Stimulated activated CD4-positive, alpha-beta T cell treated with anti-CD3 and anti-CD28 coated beads, Interleukin-12 subunit alpha, Interleukin-12 subunit beta, amount 100 ng/mL, for 48 hours (primary cell): ENCODE measurements around the gene RNF14.

Experiments
- DNase-seq, 3 donors: peaks; one replicate each; pipeline ENCODE4 v3.0.0-alpha.2; 2020; ENCODE audit warnings: low read depth in 2 of 3, low spot score in 1 of 3

The RNF14 gene

GRCh38 chr5:141968914-141969608, at the start of gene RNF14:
TSS of gene RNF14 (plus strand) at chr5:141969105. CDS start at chr5:141973589, 4,484 bp downstream.
- DNase-seq: peak; percentile 88 to 93 (median 90)

- DNase-seq: no peak
These were observed 49.4 kb upstream of the RNF14 start for GRCh38 chr5:141919218-141920119.

- DNase-seq: no peak
These were observed 48.1 kb upstream of the RNF14 start for GRCh38 chr5:141920771-141921170.

GRCh38 chr5:141922827-141923447, 46.0 kb upstream of the RNF14 start:
- DNase-seq: peak in 1 of 3 donors; percentile 15

- DNase-seq: peak; percentile 91 to 94 (median 93)
These were observed 45.2 kb upstream of the RNF14 start, which contains the start of gene DELE1 for GRCh38 chr5:141923448-141924313. TSS of gene DELE1 (plus strand) at chr5:141923871. CDS start at chr5:141923942, 71 bp downstream.

- DNase-seq: no peak
These were observed 42.5 kb upstream of the RNF14 start for GRCh38 chr5:141926434-141926833.

GRCh38 chr5:141928051-141928450, 40.9 kb upstream of the RNF14 start:
- DNase-seq: no peak

- no peak for DNase-seq
These were observed 39.4 kb upstream of the RNF14 start for GRCh38 chr5:141929398-141930058.

GRCh38 chr5:141931694-141932093, 37.2 kb upstream of the RNF14 start:
- DNase-seq: no peak

- no peak for DNase-seq
These were observed 35.8 kb upstream of the RNF14 start for GRCh38 chr5:141933151-141933550.

GRCh38 chr5:141934099-141934844, 34.6 kb upstream of the RNF14 start:
- DNase-seq: no peak

- DNase-seq: no peak
These were observed 33.4 kb upstream of the RNF14 start for GRCh38 chr5:141935538-141935937.

- DNase-seq: no peak
These were observed 28.1 kb upstream of the RNF14 start for GRCh38 chr5:141940695-141941271.

GRCh38 chr5:141941307-141941706, 27.6 kb upstream of the RNF14 start:
- DNase-seq: no peak

GRCh38 chr5:141941779-141942178, 27.1 kb upstream of the RNF14 start:
- DNase-seq: no peak

- no peak for DNase-seq
These were observed 26.6 kb upstream of the RNF14 start for GRCh38 chr5:141942185-141942857.

- no peak for DNase-seq
These were observed 24.8 kb upstream of the RNF14 start for GRCh38 chr5:141944076-141944475.

- DNase-seq: no peak
These were observed 23.3 kb upstream of the RNF14 start for GRCh38 chr5:141945511-141946051.
